HG03060 (cell line): ENCODE data around the gene B4GALT3.

ENCODE experiments used
- ATAC-seq: cut with Tn5 transposase; IDR thresholded peaks from one replicate; pipeline ENCODE4 v1.9.1; 2021; ENCODE audit warnings: low read depth, moderate number of reproducible peaks; ENCODE audit not compliant: unreplicated experiment

The B4GALT3 gene

GRCh38 chr1:161206411-161207140 is 29.3 kb upstream of the B4GALT3 start:
- ATAC-seq = no peak

- ATAC-seq = peak; percentile 85
Measured at GRCh38 chr1:161201836-161202712, 24.8 kb upstream of the B4GALT3 start, which contains the start of gene NDUFS2. NDUFS2 (plus strand) TSS chr1:161202367; CDS start chr1:161202386, 19 bp downstream.

DNA sequence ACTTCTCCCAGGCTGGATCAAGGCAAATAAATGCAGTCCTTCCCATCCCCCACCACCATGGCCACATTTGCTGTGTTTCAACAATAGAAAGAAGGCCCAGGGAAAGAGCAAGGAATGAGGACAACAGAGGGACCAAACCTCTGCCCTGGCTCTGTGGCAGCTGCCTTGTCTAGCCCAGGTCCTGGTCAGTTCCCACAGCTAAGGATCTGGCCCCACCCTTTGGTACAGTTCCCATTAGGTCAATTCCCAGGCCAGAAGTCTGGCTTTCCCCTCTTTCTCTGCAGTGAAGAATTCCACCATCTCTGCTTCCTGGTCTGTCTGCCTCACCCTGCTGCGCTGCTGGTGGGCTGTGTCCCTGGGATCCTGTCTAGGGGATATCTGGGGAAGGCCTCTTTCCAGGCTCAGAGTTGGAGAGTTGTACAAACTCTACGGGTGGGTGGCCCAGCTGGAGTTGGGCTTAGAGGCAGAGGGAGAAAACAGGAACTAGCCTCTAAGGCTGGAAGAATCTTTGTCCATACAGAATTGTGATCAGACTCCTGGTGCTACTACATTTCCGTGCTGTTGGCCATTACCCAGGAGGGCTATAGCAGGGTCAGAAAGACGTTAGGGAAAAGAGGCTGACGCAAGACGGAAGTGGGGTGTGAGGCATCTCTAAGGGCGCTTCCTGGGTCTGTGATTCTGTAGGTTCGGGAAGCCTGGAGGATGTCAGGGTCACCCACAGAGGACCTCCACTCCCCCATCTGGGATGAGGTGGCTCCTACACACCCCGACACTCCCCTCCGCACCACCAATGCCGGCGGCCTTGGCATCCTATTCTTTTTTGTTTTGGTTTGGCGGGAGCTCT is 23.9 kb upstream of the B4GALT3 start:
- ATAC-seq = no peak

DNA sequence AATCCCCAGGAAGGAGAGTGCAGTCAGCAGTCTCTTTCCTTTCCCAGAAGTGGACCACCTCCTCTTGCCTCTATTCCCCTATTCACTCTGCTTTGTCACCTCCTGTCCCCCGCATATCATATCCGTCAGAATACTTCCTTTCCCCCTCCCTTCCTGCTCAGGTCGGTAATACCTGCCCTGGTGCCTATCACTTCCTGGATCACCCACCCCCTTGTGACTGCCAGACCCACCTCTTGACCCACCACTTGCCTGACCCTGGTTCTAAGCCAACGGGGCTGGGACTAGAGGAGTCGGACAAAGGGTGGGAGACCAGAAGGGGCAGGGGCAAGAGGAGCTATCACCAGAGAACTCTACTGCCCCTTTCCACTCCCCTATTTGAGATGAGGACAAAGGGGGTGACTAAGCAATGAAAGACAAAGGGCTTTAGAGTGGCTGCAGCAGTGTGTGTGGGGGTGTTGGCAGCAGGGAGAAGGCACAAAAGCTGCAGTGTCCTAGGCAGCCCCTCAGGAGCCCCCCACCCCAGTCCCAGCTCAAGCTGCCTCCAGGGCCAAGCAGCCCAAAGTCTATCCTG is 23.2 kb upstream of the B4GALT3 start:
- no peak for ATAC-seq

GRCh38 chr1:161199506-161200139 is 22.3 kb upstream of the B4GALT3 start:
- no peak for ATAC-seq

DNA sequence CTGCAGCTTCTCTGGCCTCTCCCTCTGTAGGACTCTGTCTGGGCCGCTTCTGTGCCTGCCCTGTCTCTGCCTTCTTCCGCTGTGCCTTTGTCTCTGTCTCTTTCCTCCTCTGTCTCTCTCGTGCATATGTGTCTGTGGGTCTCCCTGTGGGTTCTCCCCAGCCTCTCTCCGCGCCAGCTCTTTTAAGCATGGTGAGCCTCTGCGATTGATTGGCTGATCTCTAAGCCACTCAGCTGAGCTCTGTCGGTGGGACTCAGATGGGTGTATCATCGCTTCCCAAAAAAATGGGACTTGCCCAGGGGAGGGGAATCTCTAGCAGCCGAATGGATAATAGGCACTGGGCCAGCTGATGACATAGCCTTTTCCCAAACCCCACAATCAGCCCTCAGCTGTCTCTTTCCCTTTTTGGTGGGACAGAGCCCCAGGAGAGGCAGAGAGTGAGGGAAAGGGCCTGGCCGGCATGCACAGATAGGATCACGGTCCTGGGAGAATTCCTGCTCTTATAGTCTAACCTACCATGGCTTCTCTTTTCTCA is 21.7 kb upstream of the B4GALT3 start, which contains the start of gene ADAMTS4:
ADAMTS4 (minus strand) TSS at position 158 of the 535 bp plus-strand sequence. CDS start 427 bp downstream, outside the sequence.
- ATAC-seq = no peak

DNA sequence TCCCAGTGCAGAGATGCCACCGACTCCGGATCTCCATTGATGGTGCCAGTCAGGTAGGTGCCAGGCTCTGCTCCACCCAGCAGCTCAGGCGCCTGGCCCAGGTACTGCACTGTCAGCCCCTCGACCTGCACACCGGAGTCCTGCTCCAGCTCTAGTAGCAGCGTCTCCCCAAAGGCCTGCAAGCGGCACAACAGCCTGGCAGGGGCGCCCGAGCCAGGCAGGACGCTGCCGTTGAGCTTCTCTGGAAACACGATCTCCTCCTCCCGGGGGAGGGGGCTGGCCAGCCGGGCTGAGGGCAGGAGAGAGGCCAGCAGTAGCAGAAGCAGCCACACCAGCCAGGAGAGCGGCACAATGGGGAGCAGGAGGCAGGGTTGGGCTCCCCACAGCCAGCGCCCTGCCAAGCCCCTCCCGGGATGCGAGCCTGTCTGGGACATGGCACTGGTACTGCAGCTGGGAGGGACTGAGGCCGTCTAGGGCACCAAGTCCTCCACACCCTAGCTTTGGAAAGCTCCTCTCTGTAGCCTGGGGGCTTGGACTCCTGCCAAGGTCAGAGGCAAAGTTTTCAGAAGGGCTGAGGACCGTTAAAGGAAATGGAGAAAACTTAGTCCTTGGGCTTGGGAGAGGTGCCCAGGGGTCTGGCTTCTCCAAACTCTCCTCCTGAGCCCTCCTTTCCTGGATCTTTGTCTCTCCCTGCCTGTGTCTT is 21.0 kb upstream of the B4GALT3 start:
- ATAC-seq = no peak

DNA sequence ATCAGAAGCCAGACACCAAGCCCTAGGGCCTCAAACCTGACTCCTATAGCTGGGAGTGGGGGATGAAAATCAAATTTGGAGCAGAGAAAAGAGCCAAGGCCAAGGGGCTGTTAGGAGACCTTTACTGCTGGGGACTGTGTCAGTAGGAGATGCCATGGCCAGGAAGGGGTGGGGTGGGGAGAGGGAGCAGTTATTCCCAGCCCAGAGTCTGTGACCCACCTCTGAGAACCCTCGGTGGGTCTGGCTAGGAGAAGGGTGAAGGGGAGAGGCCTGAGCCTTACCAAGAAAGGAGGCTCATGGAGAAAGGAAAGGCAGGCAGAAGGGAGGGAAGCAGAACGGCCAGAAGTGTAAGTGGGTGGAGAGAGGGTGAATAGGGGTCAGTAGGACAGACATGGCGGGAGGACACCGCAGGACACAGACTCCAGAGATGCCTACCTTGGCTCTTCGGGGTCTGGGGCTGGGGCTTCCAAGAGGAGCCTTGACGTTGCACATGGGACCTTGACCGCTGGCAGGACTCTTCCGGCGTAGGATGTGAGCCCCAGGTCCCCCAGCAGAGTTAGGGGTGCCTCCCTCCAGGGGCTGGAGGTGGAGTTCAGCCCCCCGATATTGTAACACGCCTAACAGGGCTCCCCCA is 20.4 kb upstream of the B4GALT3 start:
- ATAC-seq = no peak

GRCh38 chr1:161196521-161197451 is 19.5 kb upstream of the B4GALT3 start:
- ATAC-seq = no peak

- no peak for ATAC-seq
Measured at GRCh38 chr1:161196111-161196510, 18.8 kb upstream of the B4GALT3 start.

GRCh38 chr1:161195171-161195570 is 17.9 kb upstream of the B4GALT3 start:
- no peak for ATAC-seq

DNA sequence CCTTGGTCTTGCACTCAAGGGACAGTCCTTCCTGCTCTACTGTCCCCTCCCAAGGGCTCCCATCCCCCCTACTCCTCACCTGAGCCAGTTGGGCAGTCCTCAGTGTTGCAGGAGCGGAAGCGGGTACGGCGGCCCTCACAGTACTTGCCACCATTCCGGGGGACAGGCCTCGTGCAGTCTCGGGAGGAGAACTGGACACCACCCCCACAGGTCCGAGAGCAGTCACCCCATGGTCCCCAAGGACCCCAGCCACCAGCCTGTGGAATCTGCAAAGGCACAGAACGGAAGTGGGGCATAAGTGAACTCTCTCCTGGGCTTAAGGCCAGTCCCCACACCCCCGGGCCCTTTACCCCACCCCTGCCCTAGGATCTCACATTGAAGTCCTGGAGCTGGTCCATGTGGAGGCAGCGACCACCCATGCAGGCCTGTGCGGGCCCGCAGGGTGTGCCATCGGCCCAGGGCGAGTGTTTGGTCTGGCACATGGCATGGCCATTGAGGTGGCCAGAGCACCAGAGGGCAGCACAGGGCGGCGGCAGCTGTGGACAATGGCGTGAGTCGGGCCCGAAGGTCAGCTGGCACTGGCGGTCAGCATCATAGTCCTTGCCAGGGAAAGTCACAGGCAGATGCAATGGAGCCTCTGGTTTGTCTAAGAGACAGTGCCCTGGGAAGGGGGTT is 16.4 kb upstream of the B4GALT3 start:
- no peak for ATAC-seq

- ATAC-seq = no peak
Measured at GRCh38 chr1:161192476-161193465, 15.5 kb upstream of the B4GALT3 start.

DNA sequence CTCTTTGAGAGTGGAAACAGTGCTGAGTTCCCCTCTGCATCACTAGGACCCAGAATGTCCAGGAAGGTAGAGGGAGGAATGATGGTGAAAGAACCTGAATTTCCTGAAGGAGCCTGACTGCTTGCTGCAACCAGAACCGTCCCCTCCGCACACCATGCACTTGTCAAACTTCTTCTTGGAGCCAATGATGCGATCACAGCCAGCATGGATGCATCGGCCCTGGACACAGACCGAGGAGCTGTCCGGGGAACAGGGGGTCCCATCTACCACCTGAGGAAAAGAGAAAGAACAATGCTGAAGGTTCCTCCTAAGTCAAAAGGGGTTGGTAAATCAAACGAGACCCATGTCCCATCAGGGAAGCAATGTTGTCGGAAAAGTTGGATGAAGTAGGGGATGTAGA is 14.7 kb upstream of the B4GALT3 start:
- no peak for ATAC-seq

DNA sequence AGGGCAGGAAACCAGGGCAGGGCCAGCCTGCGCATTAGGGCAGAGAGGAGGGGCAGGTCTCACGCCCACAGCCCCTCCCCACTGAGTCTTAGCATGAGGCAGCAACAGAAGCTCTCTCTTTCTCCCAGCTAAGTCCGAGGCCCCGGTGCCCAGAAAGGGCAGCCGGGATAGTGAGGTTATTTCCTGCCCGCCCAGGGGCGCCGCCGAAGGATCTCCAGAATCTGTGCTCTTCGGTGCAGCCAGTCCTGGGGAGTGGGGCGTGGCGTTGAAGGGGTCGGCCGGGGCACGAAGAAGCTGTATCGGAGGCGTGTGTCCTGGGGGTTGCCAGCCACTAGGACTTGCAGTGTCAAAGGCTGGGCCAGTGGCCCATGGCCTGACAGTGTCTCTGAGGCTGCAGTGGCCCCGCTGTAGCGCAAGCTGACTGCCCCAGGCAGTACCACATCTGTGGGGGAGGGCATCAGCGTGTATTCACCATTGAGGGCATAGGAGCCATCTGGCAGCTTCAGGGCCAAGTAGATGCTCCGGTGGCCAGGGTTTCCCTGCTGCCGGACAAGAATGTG is 13.7 kb upstream of the B4GALT3 start:
- no peak for ATAC-seq
